ENCODE results near the gene ABLIM1.

GRCh38 chr10:114691442-114691941, 33.4 kb upstream of the ABLIM1 start:
- no peak for TF ChIP-seq CTCF (IDR thresholded peaks at IDR 0.05; ENCODE audit: poor library complexity, severe bottlenecking)
- no peak for TF ChIP-seq MXI1 (conservative IDR thresholded peaks at IDR 0.05; ENCODE audit: poor library complexity, severe bottlenecking)
- TF ChIP-seq, protein P1, sequence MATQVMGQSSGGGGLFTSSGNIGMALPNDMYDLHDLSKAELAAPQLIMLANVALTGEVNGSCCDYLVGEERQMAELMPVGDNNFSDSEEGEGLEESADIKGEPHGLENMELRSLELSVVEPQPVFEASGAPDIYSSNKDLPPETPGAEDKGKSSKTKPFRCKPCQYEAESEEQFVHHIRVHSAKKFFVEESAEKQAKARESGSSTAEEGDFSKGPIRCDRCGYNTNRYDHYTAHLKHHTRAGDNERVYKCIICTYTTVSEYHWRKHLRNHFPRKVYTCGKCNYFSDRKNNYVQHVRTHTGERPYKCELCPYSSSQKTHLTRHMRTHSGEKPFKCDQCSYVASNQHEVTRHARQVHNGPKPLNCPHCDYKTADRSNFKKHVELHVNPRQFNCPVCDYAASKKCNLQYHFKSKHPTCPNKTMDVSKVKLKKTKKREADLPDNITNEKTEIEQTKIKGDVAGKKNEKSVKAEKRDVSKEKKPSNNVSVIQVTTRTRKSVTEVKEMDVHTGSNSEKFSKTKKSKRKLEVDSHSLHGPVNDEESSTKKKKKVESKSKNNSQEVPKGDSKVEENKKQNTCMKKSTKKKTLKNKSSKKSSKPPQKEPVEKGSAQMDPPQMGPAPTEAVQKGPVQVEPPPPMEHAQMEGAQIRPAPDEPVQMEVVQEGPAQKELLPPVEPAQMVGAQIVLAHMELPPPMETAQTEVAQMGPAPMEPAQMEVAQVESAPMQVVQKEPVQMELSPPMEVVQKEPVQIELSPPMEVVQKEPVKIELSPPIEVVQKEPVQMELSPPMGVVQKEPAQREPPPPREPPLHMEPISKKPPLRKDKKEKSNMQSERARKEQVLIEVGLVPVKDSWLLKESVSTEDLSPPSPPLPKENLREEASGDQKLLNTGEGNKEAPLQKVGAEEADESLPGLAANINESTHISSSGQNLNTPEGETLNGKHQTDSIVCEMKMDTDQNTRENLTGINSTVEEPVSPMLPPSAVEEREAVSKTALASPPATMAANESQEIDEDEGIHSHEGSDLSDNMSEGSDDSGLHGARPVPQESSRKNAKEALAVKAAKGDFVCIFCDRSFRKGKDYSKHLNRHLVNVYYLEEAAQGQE (IDR thresholded peaks at IDR 0.05; ENCODE audit: borderline replicate concordance) = no peak
- TF ChIP-seq POLR2AphosphoS5 (IDR thresholded peaks at IDR 0.05) = no peak
